GM10248 (cell line): ENCODE measurements around the gene FLII.
"Not testable (repeated sequence)": the region's sequence is repeated elsewhere in the genome, so short reads cannot be mapped to it uniquely, and the experiment has no call there.

Experiments
- CTCF ChIA-PET: fragments of 300-600 bp; sonication (Branson Sonifier 250); formaldehyde crosslinking; extraction: SDS; loops from one replicate; lab custom pipeline; 2021; ENCODE audit warnings: antibody characterized with exemption; lab: Yijun Ruan, JAX
- POLR2A ChIA-PET: fragments of 350-650 bp; sonication (Branson Sonifier 250); formaldehyde crosslinking; extraction: SDS; loops from one replicate; lab custom pipeline; 2020; ENCODE audit warnings: antibody characterized with exemption; lab: Yijun Ruan, JAX
- DNase-seq: peaks from one replicate; pipeline ENCODE4 v3.0.0; 2012; ENCODE audit errors: extremely low spot score
- TF ChIP-seq, protein P1 (sequence below): IDR thresholded peaks from 2 replicates; pipeline ENCODE4 v1.5.1; 2012; ENCODE audit warnings: mild to moderate bottlenecking, low read depth; ENCODE audit errors: extremely low read depth, missing control alignments, control extremely low read depth

FLII gene

DNA sequence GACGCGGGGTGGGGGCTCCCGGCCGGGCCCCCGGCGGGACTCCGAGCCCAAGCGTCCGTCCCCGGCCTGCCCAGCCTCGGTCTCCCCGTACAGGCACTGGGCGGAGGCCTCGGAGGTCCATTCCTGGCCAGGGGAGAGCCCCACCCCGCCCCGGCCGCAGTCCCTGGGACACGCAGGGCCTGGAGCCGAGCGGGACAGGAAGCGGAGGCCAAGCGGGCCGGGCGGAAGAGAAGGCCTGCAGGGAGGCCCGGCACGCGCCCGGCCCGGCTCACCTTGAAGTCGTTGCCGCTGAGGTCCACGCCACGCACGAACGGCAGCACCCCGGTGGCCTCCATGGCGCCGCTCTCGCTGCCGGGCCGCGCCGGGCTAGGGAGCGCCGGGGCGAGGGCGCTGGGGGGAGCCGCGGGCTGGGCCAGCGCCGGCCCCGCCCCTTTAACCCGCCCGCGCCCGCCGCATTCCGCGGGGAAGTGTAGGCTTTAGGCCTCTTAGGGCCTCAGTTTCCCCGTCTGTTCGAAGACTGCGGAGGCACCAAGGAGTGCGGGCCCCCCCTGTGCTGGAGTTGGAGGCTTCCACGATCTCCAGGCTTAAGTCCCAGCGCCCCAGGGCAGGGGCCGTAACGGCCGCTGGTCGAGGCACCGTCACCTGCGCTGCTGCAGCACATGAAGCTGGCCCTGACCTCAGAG is at the start of gene FLII:
Gene FLII (minus strand): TSS at position 383 of the 683 bp plus-strand sequence. CDS start 48 bp downstream, at position 335.
- TF ChIP-seq, protein P1, sequence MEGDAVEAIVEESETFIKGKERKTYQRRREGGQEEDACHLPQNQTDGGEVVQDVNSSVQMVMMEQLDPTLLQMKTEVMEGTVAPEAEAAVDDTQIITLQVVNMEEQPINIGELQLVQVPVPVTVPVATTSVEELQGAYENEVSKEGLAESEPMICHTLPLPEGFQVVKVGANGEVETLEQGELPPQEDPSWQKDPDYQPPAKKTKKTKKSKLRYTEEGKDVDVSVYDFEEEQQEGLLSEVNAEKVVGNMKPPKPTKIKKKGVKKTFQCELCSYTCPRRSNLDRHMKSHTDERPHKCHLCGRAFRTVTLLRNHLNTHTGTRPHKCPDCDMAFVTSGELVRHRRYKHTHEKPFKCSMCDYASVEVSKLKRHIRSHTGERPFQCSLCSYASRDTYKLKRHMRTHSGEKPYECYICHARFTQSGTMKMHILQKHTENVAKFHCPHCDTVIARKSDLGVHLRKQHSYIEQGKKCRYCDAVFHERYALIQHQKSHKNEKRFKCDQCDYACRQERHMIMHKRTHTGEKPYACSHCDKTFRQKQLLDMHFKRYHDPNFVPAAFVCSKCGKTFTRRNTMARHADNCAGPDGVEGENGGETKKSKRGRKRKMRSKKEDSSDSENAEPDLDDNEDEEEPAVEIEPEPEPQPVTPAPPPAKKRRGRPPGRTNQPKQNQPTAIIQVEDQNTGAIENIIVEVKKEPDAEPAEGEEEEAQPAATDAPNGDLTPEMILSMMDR, result no peak
- DNase-seq, result peak; percentile 74
- POLR2A ChIA-PET, result no interaction called here
- CTCF ChIA-PET, result interaction anchor here (1.2 to 1.7 kb wide), 2 partner anchors 10 to 41 kb away, joined by 4 to 7 read pairs; no protein-coding TSS in a partner anchor

DNA sequence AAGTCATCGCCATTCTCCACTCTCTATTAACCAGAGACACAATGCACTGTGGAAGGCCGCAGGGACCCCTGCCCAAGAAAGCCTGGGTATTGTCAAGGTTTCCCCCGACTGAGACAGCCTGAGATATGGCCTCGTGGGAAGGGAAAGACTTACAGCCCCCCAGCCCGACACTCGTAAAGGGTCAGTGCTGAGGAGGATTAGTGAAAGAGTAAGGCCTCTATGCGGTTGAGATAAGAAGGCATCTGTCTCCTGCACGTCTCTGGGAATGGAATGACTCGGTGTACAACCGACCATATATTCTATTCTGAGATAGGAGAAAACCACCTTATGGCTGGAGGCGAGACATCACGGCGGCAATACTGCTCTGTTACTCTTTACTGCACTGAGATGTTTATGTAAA is 44.7 kb upstream of the FLII start:
- POLR2A ChIA-PET, DNase-seq, CTCF ChIA-PET: not testable (repeated sequence)

DNA sequence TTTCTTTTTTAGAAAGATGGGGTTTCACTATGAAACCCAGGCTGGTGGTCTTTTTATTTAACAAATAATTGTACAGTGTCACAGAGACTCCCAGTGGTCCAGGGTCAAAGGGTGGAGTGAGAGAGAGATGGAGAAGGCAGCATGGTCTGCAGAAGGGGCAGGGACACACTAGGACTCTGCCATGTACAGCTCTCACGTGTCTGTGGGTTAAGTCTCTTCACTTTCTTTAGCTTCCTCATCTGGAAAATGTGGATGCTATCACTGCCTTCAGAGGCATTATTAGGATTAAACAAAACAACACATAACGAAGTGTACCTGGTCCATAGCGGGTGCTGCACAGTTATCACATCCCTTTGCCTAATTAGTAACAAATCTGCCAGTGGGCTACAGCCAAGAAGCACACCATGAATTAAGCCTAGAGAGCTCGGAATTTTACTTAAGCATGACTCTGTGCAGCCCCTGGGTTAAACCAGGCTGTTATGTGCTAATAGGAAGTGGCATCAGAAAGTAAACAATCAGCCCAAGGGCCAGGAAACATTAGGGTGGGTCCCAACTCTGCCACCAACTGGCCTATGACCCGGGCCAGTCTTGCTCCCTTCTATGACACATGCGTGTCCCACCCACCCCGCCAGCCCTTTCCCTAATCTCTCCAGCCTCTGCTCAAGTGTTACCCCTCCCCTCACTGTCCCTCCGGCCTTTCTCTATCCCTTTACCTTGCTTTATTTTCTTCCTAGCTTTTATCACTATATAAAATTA is 42.4 kb upstream of the FLII start:
- CTCF ChIA-PET, result interaction anchor here (1.0 to 1.1 kb wide), 2 partner anchors 17 to 52 kb away, joined by 3 read pairs; no protein-coding TSS in a partner anchor
- TF ChIP-seq, protein P1, result no peak
- no peak for DNase-seq
- POLR2A ChIA-PET, result no interaction called here

DNA sequence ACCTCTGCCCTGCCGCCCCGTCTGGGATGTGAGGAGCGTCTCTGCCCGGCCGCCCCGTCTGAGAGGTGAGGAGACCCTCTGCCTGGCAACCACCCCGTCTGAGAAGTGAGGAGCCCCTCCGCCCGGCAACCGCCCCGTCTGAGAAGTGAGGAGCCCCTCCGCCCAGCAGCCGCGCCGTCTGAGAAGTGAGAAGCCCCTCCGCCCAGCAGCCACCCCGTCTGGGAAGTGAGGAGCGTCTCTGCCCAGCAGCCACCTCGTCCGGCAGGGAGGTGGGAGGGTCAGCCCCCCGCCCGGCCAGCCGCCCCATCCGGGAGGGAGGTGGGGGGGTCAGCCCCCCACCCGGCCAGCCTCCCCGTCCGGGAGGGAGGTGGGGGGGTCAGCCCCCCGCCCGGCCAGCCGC is 39.5 kb upstream of the FLII start:
- CTCF ChIA-PET, POLR2A ChIA-PET, DNase-seq: not testable (repeated sequence)

DNA sequence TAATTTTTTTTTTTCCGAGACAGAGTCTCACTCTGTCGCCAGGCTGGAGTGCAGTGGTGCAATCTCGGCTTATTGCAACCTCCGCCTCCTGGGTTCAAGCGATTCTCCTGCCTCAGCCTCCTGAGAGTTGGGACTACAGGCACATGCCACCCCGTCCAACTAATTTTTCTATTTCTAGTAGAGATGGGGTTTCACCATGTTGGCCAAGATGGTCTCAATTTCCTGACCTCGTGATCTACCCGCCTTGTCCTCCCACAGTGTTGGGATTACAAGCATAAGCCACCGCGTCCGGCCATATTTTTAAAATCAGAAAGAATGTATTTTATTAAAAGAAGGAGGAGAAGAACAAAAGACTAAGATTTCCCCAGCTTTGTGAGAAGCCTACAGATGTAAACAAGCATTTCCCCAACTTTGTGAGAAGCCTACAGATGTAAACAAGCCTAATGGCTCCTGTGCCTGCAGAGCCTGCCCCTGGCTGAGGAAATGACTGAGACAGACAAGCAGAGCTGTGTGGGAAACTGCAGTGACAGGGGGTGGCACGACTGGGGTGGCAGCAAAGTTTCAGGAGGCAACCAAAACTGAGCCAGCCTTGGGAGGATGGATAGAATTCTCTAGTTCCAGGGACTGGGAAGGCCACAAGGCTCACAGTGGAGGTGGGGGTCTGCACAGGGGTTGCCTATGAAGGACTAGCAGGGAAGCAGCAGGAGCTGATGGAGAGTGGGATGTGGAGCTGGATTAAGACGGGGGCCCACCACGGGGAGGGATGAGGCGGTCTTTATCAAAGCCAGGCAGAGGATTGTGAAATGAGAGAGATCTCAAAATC is 33.4 kb upstream of the FLII start:
- DNase-seq, result no peak
- TF ChIP-seq, protein P1, result no peak
- CTCF ChIA-PET, result no interaction called here
- POLR2A ChIA-PET, result no interaction called here

DNA sequence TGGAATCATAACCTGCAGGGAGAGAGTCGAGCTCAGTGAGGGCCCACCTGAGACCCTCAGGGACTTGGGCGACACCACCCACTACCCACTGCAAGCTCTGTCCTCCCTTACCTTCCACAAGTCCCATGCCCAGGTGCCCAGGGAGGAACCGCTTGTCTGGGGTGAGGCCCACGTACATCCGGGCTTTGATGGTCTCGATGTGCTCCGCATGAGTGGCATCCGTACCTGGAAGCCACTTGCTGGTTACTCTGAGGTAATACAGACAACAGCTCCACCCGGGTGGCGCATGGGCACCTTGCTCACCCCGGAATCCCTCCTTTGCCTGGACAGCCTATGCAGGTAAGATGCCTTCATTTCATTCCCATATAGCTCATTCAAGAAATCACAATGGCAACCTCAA is 26.8 kb upstream of the FLII start:
- POLR2A ChIA-PET, result interaction anchor here (0.6 to 1.0 kb wide), 2 partner anchors 15 to 28 kb away, joined by 3 to 5 read pairs; no protein-coding TSS in a partner anchor
- DNase-seq, result no peak
- CTCF ChIA-PET, result interaction anchor here (0.9 to 1.4 kb wide), 2 partner anchors 13 to 27 kb away, joined by 3 read pairs; no protein-coding TSS in a partner anchor
- TF ChIP-seq, protein P1, result no peak

DNA sequence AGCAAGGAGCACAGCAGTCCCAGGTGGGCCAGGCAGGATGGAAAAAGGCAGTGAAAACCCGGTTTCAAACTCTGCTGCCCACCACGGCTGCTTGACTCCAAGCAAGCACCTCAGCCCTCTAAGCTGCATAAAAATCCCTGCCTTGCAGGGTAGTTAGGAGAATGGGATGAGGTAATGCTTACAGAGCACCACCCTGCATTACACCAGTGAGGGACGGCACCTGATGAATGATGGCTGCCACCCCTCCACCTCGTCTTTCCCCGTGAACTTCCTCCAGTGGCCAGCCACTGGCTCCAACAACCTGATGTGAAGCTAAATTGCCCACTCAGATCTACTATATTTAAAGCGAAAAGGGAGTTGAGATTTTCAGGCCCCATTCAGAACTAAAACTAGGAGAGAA is 23.2 kb upstream of the FLII start:
- CTCF ChIA-PET, result no interaction called here
- no peak for DNase-seq
- POLR2A ChIA-PET, result no interaction called here
- TF ChIP-seq, protein P1, result no peak
